DLD1 (cell line): ENCODE results near the gene RANBP17.
"Not testable (repeated sequence)": the region's sequence is repeated elsewhere in the genome, so short reads cannot be mapped to it uniquely, and the experiment has no call there.

Experiments
- in situ Hi-C: cut with HindIII; loops from 2 replicates; pipeline ENCODE4 v1.10.0; 2017; ENCODE audit warnings: low sequenced_read_pairs

Gene RANBP17

DNA sequence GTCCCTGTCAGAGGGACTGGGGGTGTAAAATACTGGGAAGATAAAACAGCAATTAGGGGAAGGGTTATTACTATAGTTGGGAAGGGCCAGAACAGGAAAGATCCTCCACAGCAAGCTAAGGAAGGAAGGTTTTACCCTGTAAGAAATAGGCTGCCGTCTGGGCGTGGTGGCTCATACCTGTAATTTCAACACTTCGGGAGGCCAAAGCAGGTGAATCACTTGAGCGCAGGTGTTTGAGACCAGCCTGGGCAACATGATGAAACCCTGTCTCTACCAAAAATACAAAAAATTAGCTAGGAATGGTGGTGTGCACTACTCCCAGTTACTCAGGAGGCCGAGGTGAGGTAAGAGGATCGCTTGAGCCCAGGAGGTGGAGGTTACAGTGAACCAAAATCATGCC, 282.1 kb downstream of the RANBP17 start:
- in situ Hi-C loops: no loop called here

DNA sequence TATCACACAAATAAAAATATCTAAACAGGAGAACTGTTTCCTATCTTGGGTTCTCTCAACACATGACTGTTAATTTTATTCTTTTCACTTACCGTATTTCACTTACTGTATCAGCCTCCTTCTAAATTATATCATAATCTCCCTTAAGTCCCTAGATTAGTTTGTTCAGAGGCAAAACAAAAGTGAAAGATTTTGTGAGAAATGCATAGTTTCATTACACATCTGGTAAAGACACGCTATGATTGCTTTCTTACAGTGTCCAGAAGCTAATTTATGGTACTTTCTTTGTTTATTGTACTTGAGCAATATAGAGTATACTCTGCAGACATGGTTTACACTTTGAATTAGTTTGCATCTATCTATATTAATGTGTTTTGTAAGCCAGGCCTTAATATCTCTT, 287.5 kb downstream of the RANBP17 start:
- in situ Hi-C loops: no loop called here

DNA sequence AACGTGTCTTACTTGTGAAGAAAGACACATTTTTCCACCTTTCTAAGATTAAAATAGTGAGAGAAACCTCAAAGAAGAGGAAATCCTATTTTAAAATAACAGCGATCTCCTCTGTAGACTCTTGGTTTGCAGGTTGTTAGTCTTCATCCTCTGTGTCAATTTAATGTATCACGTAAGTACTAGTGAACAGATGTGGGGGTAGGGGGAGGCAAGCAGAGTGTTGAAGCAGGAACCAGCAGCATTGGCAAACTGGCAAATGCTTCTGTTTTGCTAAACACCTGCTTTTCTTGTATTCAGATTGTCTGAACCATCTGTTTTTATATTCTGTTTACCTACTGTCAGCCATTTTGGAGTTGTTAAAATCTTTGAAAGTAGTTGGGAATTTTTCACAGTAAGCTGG, 288.0 kb downstream of the RANBP17 start:
- in situ Hi-C loops: no loop called here

DNA sequence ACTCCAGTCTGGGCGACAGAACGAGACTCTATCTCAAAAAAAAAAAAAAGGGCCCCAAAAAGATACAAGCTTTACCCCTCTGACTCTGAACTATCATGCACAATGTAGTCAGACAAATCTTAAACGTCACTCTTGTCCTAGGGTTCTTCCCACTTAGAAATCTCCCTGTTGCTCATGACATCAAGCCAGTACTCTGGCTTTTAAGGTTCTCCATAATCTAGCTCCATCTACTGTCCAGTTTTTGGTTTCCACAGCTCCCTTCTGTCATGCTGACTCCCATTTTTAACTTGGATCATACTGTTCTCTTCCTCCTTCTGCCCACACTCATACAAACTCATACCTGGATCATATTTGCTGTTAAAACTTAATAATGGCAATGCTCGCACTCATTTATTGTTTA, 290.6 kb downstream of the RANBP17 start:
- in situ Hi-C loops: no loop called here

DNA sequence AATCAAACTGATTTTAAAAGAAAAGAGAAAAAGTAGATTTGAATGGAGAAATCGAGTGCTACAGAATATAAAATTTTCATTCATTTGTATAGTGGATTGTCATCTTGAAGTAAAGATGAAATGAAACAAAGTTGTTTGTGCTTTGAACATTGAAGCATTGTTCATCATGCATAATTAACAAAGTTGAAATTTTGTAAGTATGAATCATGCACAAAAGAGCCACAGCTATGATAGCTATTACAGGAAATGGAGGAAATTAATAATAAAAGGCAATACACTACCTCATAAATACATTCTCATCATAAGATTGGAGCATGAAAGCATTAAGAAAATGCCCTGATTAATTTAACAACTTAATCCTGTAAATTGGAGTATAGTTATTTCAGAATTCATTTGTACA, 293.8 kb downstream of the RANBP17 start:
- in situ Hi-C loops: no loop called here

DNA sequence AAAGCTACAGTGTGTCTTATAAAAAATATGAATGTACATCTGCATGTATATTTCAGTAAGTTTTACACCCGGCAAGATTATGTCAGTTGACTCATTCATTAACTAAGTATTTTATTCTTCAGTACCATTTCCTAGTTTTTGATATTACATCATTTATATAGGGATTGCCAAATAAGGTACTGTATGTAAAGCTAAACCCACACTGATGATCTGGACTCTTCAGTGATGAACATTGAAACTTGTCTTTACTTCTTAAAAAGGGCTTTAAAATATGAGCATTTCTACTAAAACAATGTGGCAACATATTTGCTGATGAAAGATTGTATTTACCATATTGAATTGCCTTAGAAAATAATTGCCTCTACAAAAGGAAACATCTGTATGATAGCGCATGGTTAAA, 295.5 kb downstream of the RANBP17 start:
- in situ Hi-C loops: no loop called here

DNA sequence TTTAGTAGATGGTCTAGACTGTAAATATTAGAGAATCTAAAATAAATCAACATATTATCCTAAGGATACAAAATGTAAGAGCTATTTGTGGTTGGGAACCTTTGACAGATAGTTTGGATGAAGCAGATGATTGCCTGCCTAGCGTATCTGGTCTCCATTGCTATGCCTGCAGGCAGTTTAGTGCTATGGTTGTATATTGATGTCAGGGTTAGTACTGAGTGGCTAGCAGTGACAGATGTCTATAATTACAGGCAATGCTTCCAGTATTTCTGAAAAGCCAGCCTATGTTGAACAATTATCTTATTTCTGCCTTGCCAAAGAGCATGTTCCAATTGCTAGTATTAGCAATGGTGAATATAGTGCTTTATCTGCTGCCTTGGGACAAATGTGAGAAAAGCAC, 296.0 kb downstream of the RANBP17 start:
- in situ Hi-C loops: no loop called here

DNA sequence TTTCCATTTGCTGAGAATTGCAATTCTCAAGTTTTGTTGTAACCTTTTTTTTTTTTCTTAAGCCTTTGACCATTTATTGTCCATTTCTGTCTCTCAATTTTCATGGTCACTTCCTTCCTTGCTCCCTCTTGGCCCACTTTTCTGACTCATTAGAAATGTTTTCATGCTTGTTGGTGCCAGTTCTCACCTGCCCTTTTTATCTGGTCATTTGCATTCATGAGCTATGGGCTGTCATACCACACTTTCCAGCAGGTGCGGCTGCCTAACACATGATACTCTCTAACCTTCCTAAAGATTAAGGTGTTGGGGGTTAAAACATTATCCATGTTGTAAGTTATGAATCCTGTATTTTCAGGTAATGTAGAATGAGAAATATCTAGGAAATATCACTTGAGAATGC, 296.8 kb downstream of the RANBP17 start:
- in situ Hi-C loops: no loop called here

DNA sequence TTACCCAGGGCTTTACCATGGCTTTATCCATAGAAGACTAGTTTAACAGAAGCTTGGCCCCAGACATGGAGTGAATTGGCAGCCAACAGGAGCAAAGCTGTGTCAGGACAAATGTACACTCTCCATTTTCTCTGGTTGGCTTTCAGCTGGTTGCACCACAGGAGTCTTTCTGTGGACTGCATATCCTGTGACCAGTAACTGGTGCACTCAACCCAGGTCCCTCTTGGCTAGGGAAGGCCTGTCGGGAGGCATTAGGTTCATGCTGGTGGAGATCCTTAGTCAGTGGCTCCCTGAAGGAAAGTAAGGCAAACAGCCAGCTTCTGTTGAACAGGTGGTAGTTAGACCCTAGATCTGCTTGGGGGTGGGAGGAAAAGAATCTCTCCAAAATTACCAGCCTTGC, 300.3 kb downstream of the RANBP17 start:
- in situ Hi-C loops: no loop called here

DNA sequence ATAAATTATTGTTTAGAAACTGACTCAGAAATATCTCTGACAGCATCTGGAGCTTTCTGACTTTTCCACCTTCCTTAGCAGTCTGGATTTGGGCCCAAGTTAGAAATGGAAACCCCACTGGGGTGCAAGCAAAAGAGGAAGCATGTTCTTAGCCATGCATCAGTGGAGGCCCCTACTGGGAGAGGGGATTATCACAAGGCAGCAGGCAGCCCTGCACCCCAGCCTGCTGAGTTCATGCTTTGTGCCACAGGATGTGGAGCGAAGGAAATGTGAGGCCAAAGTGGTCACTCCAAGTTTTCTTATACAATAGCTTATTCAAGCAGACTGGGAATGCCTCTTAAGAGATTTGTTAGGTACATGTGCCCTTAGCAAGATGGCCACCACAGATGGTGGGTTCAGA, 300.8 kb downstream of the RANBP17 start:
- in situ Hi-C loops: no loop called here

DNA sequence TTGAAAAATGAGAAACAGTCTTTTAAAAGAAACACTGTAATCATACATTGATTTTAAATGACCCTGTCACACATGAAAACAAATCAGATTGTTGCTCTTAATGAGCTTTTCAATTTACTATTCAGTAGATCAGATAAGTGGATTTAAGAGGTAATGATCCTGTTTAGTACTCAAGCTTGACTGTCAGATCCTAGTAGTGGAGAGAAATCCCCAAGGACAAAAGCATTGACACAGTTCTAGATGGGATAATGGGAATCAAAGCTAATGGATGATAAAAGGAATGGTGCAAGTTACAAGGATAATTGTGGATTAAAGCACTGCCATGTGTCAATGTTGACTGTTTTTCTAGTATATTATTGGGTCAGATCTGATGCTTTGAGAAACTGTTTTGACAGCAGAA, 304.9 kb downstream of the RANBP17 start:
- in situ Hi-C loops: no loop called here

DNA sequence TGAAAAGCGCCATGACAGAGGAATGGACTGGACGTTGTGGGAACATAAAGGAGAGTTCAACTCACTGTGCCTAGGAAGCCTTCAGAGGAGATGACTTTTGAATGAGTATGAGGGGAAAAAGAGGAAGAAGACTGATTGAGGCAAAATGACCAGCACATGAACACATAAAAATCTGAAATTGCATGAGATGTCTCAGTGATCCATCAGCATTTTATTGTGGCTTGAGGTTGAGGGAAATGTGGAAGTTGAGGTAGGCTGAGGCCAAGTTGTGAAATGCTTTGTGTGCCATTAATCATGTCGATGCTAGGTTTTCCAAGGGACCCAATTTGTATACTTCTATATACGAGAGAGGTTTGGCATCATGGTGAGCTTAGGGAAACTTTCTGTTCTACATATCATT, 306.4 kb downstream of the RANBP17 start:
- in situ Hi-C loops: no loop called here

DNA sequence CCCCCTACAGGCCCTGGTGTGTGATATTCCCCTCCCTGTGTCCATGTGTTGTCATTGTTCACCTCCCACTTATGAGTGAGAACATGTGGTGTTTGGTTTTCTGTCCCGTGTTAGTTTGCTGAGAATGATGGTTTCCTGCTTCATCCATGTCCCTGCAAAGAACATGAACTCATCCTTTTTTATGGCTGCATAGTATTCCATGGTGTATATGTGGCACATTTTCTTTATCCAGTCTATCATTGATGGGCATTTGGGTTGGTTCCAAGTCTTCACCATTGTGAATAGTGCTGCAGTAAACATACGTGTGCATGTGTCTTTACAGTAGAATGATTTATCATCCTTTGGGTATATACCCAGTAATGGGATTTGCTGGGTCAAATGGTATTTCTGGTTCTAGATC, 313.1 kb downstream of the RANBP17 start:
- in situ Hi-C loops: not testable (repeated sequence)

DNA sequence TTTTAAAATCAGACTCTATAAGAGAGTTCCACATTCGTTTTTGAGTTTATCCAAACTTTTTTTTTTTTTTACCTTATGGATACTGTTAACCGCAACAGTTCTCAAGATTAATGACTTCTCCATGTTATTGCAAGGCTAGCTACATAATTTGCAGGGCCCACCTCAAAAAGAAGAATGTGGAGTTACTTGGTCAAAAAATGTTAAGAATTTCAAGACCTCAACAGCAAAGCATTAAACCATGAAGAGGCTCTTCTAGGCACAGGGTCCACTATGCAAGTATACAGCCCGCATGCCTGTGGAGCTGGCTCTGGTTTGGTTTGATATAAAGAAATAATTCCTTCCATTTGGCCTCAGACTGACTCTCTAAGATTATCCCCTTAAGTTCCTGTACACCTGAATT, 313.9 kb downstream of the RANBP17 start:
- in situ Hi-C loops: no loop called here

DNA sequence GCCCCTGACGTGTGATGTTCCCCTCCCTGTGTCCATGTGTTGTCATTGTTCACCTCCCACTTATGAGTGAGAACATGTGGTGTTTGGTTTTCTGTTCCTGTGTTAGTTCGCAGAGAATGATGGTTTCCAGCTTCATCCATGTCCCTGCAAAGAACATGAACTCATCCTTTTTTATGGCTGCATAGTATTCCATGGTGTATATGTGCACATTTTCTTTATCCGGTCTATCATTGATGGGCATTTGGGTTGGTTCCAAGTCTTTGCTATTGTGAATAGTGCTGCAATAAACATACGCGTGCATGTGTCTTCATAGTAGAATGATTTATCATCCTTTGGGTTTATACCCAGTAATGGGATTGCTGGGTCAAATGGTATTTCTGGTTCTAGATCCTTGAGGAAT, 316.4 kb downstream of the RANBP17 start:
- in situ Hi-C loops: not testable (repeated sequence)

DNA sequence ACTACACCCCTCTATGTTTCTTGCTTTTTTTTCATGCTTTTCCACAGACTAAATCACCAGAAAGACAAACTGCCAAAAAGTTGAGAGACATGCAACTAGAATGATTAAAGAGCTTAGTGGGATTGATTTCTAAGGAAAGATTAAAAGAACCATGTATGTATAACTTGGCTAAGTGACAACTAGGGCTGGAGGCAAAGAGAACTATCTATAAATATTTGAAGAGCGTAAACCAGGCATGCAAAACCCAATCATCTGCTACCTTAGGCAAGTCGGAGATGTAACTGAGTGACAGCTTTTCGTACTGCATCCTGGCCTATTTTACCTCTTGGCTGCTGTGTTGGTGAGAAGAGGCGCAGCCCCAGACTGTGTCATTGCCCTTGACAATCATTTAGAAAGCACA, 326.2 kb downstream of the RANBP17 start:
- in situ Hi-C loops: no loop called here

DNA sequence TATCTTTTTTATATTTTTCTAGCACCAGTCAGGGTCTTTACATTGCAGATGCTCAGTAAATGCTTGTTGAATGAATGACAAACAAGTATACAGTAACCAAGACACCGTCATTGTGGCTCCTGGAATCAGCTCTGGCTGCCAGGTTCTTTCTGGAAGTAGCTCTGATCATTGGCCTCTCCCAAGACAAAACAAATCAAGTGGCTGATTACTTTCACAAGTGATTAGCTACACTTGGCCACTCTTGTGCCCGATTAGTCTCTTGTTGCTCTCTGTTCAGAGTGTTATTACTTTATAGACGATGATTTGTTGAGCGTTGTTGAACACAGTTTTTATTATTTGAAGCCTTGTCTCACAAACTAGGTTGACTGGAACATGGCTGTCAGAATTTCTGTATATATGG, 327.6 kb downstream of the RANBP17 start:
- in situ Hi-C loops: no loop called here

DNA sequence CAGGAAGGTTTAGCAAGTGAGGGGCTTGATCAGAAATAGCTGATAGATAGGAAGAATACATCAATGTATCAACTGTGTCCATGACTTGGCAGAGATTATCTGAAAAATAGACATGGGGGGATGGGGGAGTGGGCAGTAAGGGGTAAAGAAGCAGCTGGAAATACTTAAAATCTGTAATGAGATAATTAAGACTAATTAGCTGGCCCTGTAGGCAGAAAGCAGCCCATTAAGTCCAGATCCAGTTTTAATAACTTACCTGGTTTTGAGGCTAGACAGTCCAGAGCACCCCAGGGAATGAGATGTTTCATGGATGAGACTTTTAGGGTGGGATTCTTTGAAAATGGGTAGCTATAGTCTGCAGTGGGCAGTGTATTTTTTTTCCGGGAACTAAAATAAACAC, 330.3 kb downstream of the RANBP17 start:
- in situ Hi-C loops: no loop called here

DNA sequence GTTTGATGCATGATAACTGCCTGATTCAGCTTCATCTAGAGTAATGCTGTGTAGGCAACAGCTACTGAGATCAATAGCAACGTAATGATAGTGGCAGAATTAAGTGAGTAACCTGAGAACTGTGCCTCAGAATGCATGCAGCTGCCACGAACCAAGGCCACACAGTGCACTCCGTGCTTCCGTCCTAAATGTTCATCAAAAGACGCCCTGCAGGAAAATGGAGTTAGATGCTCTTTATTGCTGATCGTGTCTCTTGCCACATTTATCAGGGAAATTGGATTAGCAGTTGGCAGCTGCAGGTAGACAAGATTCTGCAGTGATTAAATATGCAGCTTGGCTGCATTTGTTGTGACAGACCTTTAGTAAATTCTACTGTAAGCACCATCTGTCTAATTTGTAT, 339.5 kb downstream of the RANBP17 start:
- in situ Hi-C loops: no loop called here

DNA sequence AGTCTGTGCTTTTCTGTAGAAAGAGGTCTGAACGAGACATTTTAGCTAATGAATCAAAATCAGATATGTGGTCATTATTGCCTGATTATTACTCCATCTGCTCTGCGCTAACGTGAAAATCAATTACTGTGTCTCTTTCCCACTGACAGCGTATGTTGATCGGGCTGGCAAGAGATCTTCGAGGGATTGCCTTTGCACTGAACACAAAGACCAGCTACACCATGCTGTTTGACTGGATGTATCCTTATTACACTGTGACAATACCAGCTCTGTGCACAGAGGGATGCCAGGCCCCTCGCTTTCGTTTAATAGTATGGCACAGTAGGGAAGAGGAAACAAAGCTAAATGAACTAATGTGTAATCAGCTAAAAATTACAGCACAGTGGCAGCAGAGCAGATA, 343.6 kb downstream of the RANBP17 start:
- in situ Hi-C loops: no loop called here

DNA sequence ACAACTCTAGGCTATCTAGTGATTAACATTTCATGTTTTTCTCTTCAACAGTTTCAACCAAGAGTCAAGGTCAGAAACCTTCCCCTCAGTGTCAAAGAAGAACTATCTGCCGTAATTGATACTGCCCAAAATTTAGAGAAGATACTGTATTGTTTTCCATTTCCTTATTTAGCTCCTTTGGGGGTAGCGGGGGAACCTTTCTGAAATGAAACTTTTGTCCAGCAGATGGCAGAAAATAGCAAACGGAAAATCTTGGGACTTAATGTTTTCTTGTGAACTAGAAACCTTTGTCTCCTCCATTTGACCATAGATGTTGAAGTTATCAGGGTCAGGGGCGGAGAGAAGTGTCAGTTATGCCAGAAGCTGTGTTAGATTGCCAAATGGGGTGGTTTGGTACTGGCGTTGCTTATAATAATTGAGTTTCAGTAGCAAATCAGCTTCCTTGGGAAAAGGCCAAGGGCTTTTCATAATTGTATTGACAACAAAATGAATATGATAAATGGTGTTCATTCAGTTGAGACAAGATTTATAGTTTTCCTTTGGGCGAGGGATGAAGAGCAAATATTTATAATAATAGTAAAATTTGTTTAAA, 345.5 kb downstream of the RANBP17 start:
- in situ Hi-C loops: no loop called here

DNA sequence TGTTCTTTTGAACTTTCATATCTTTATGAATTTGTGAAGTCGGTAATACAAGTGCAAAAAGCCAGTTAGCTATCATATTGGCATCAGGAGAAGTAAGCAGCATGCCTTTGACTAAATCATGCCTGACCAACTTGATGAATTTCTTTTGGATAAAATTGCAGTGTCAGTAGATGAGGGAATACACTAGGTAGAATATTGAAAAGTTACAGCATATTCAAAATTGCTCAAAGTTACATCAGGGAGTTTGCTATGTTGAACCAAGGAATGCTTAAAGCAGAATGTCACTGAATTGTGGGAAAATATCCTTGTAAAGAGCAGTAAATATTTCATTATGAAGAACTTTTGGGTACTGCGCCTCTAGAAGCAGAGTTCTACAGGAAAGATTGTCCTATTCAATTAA, 360.1 kb downstream of the RANBP17 start:
- in situ Hi-C loops: no loop called here

DNA sequence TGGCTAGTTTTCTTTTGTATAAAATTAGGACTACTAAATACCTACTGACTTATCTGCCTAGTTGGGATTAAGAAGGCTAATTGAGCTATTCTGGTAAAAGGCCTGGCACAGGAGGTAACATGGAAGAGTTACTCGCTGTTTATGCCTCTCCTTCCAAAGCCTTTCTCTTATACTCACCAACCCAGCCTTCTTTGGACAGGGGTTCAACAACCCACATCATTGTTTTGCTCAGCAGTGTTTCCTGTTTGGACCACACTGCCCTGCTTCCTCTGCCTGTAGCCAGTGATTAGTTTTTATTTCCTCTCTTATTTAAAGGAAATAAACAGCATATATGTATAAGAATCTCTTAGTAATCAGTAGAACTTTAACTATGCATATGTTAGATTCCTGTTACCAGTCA, 362.1 kb downstream of the RANBP17 start:
- in situ Hi-C loops: no loop called here
